H9 (cell line): ENCODE results near the gene CIT. TPM values are rescaled to one million over a fixed set of nuclear protein-coding genes. Genes with fewer than 3 reads are reported as not detected.

ENCODE experiments used
- DNase-seq: peaks from one replicate; pipeline ENCODE4 v3.0.0-alpha.2; 2017
- H2AFZ ChIP-seq: one replicate; pipeline ENCODE4 v1.6.1; 2013; ENCODE audit warnings: mild to moderate bottlenecking, low read length, control low read depth, moderate library complexity
- H2AK5ac ChIP-seq: 2 replicates; pipeline ENCODE4 v1.6.1; 2013; ENCODE audit warnings: low read length, control low read depth, mixed read lengths; ENCODE audit not compliant: insufficient read length
- H2BK120ac ChIP-seq: one replicate; pipeline ENCODE4 v1.6.1; 2013; ENCODE audit warnings: low read depth, mild to moderate bottlenecking, low read length, control low read depth, inconsistent platforms; ENCODE audit not compliant: poor library complexity, severe bottlenecking
- H2BK12ac ChIP-seq: 2 replicates; pipeline ENCODE4 v1.6.1; 2013; ENCODE audit warnings: low read length, control low read depth, mixed read lengths, low read depth; ENCODE audit not compliant: insufficient read length
- H2BK15ac ChIP-seq: 2 replicates; pipeline ENCODE4 v1.6.1; 2013; ENCODE audit warnings: low read depth, low read length, control low read depth
- H2BK20ac ChIP-seq: one replicate; pipeline ENCODE4 v1.6.1; 2013; ENCODE audit warnings: low read depth, mild to moderate bottlenecking, low read length, control low read depth, inconsistent platforms; ENCODE audit not compliant: poor library complexity, severe bottlenecking
- H2BK5ac ChIP-seq: 2 replicates; pipeline ENCODE4 v1.6.1; 2013; ENCODE audit warnings: low read length, control low read depth, mixed read lengths; ENCODE audit not compliant: insufficient read length
- H3K14ac ChIP-seq: 2 replicates; pipeline ENCODE4 v1.6.1; 2013; ENCODE audit warnings: low read length, control low read depth; ENCODE audit not compliant: insufficient read depth
- H3K18ac ChIP-seq: 2 replicates; pipeline ENCODE4 v1.6.1; 2013; ENCODE audit warnings: low read depth, mild to moderate bottlenecking, mixed read lengths, low read length, control low read depth; ENCODE audit not compliant: insufficient read length
- H3K23ac ChIP-seq: 2 replicates; pipeline ENCODE4 v1.6.1; 2013; ENCODE audit warnings: low read length, control low read depth, mixed read lengths, low read depth; ENCODE audit not compliant: insufficient read length
- H3K23me2 ChIP-seq: 2 replicates; pipeline ENCODE4 v1.6.1; 2013; ENCODE audit warnings: low read depth, mild to moderate bottlenecking, mixed read lengths, low read length, control low read depth; ENCODE audit not compliant: insufficient read length, poor library complexity, severe bottlenecking
- H3K27ac ChIP-seq: 2 replicates; pipeline ENCODE4 v1.5.1; 2013; ENCODE audit warnings: low read length, control low read depth, mixed read lengths, low read depth; ENCODE audit not compliant: insufficient read length
- H3K27me3 ChIP-seq: 2 replicates; pipeline ENCODE4 v1.6.1; 2013; ENCODE audit warnings: low read length, control low read depth, inconsistent platforms; ENCODE audit not compliant: insufficient read depth
- H3K4ac ChIP-seq: 2 replicates; pipeline ENCODE4 v1.6.1; 2013; ENCODE audit warnings: low read depth, mild to moderate bottlenecking, control low read depth, inconsistent platforms, low read length, moderate library complexity
- H3K4me1 ChIP-seq: 2 replicates; pipeline ENCODE4 v1.6.1; 2013; ENCODE audit warnings: low read length, control low read depth, inconsistent platforms; ENCODE audit not compliant: insufficient read depth
- H3K4me2 ChIP-seq: 2 replicates; pipeline ENCODE4 v1.6.1; 2013; ENCODE audit warnings: low read length, control low read depth, mixed read lengths; ENCODE audit not compliant: insufficient read length, insufficient read depth
- H3K56ac ChIP-seq: 2 replicates; pipeline ENCODE4 v1.6.1; 2013; ENCODE audit warnings: low read depth, mild to moderate bottlenecking, mixed read lengths, low read length, control low read depth; ENCODE audit not compliant: insufficient read length
- H3K79me1 ChIP-seq: 2 replicates; pipeline ENCODE4 v1.6.1; 2013; ENCODE audit warnings: low read depth, mild to moderate bottlenecking, moderate library complexity, low read length, control low read depth, inconsistent platforms; ENCODE audit not compliant: insufficient read depth, poor library complexity, severe bottlenecking
- H3K79me2 ChIP-seq: 2 replicates; pipeline ENCODE4 v1.6.1; 2013; ENCODE audit warnings: low read length, control low read depth, inconsistent platforms; ENCODE audit not compliant: insufficient read depth
- H3K9ac ChIP-seq: 2 replicates; pipeline ENCODE4 v1.6.1; 2013; ENCODE audit warnings: low read length, control low read depth, mixed read lengths; ENCODE audit not compliant: insufficient read length; ENCODE audit errors: extremely low read depth
- H3K9me3 ChIP-seq: one replicate; pipeline ENCODE4 v1.6.1; 2013; ENCODE audit warnings: low read depth, low read length, inconsistent platforms; ENCODE audit not compliant: control insufficient read depth
- H3T11ph ChIP-seq: one replicate; pipeline ENCODE4 v1.6.1; 2013; ENCODE audit warnings: mild to moderate bottlenecking, low read length, control low read depth, inconsistent platforms
- H4K20me1 ChIP-seq: one replicate; pipeline ENCODE4 v1.6.1; 2013; ENCODE audit not compliant: control insufficient read depth, insufficient read length, insufficient read depth
- H4K5ac ChIP-seq: 2 replicates; pipeline ENCODE4 v1.6.1; 2013; ENCODE audit warnings: low read depth, mild to moderate bottlenecking, mixed read lengths, low read length, control low read depth; ENCODE audit not compliant: insufficient read length
- H4K8ac ChIP-seq: replicated peaks from 2 replicates; pipeline ENCODE4 v1.6.1; 2013; ENCODE audit warnings: low read length, control low read depth, mixed read lengths, low read depth; ENCODE audit not compliant: insufficient read length
- H4K91ac ChIP-seq: 2 replicates; pipeline ENCODE4 v1.6.1; 2013; ENCODE audit warnings: low read depth, mild to moderate bottlenecking, moderate library complexity, mixed read lengths, low read length, control low read depth; ENCODE audit not compliant: insufficient read length
- H3K27ac Mint-ChIP-seq, 3 experiments: 2 replicates in 2 of 3; 3 replicates in 1 of 3; pipeline ENCODE4 v1.8.0; 2020 to 2021; ENCODE audit warnings: mixed read lengths in 3 of 3, mild to moderate bottlenecking in 1 of 3, moderate library complexity in 1 of 3
- H3K27me3 Mint-ChIP-seq: 2 replicates; pipeline ENCODE4 v1.8.0; 2021; ENCODE audit warnings: low read depth, mild to moderate bottlenecking, moderate library complexity, mixed read lengths
- H3K36me3 Mint-ChIP-seq, 3 experiments: 2 replicates in 2 of 3; 3 replicates in 1 of 3; pipeline ENCODE4 v1.8.0; 2020 to 2021; ENCODE audit warnings: low read depth in 3 of 3, mixed read lengths in 3 of 3; ENCODE audit not compliant: insufficient read depth in 1 of 3
- H3K4me1 Mint-ChIP-seq, 2 experiments: 2 replicates each; pipeline ENCODE4 v1.8.0; 2020; ENCODE audit warnings: mixed read lengths in 2 of 2
- H3K4me3 Mint-ChIP-seq, 2 experiments: 2 replicates in 1 of 2; 3 replicates in 1 of 2; pipeline ENCODE4 v1.8.0; 2020 to 2021; ENCODE audit warnings: mild to moderate bottlenecking in 2 of 2, mixed read lengths in 2 of 2, moderate library complexity in 1 of 2
- H3K9me3 Mint-ChIP-seq, 2 experiments: 2 replicates in 1 of 2; 3 replicates in 1 of 2; pipeline ENCODE4 v1.8.0; 2020; ENCODE audit warnings: mild to moderate bottlenecking in 2 of 2, mixed read lengths in 2 of 2, moderate library complexity in 1 of 2
- CTCF ChIP-seq: fragments of 200-600 bp; sonication (generic); conservative IDR thresholded peaks from 3 replicates; pipeline ENCODE4 v1.8.0; 2021; ENCODE audit warnings: antibody characterized with exemption, mild to moderate bottlenecking
- WGBS: extraction: QIAGEN DNeasy Blood & Tissue Kit; methylation state at CpG from one replicate; pipeline ENCODE4 v1.1.7; 2013; ENCODE audit warnings: missing lambda C conversion rate, low lambda C conversion rate, mixed read lengths; ENCODE audit not compliant: insufficient read length; ENCODE audit errors: extremely low coverage; 5-methylcytosine and 5-hydroxymethylcytosine counted together
- total RNA-seq: library from RNA; stranded (reverse); gene quantifications from 2 replicates; pipeline ENCODE4 v1.2.1, GENCODE V29; 2021

CIT gene
- total RNA-seq, 1 experiment from 2014 or later, result 55.3 TPM

DNA sequence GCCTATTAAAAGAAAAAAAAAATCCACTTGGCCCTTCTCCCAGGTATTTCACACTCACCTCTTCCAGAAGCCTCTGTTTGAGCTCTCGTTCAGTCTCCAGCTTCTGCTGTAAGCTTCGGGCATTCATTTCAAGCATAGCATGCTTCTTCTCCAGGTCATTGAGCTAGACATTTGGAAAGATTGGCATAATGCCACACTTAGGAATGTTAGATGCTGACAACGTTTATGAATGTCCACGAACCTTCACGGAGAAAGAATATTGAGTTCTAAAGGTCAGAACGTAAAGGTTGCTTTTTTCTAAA is 148.7 kb downstream of the CIT start:
- H3K36me3 Mint-ChIP-seq, result peaks cover 6 to 51% (median 37%) of the 10 kb centered on the region in 3 experiments; a peak in 6 of 7 replicates
- Histone ChIP-seq H3K79me2 (no peaks in the 10 kb centered on the region), H3K9ac (no peak overlapping the region), H2BK5ac (no peak overlapping the region), H3K4me1 (no peaks in the 10 kb centered on the region), H3K56ac (no peak overlapping the region), H3K23me2 (no peaks in the 10 kb centered on the region), H4K8ac (no peak overlapping the region), H3K23ac (no peak overlapping the region), H4K20me1 (no peaks in the 10 kb centered on the region), H2BK20ac (no peak overlapping the region), H2AK5ac (no peak overlapping the region), H3K14ac (no peak overlapping the region), H3K4ac (no peak overlapping the region), H3K27ac (no peak overlapping the region), H4K5ac (no peak overlapping the region), H2BK120ac (no peak overlapping the region), H4K91ac (no peak overlapping the region), H3T11ph (no peak overlapping the region), H3K4me2 (no peak overlapping the region), H3K27me3 (no peaks in the 10 kb centered on the region), H3K9me3 (no peaks in the 10 kb centered on the region), H2AFZ (no peak overlapping the region), H2BK15ac (no peak overlapping the region), H3K18ac (no peak overlapping the region), H2BK12ac (no peak overlapping the region), H3K79me1 (no peaks in the 10 kb centered on the region)
- WGBS, result no CpG with 5 or more reads among the region's 6 CpGs
- no peak for DNase-seq
- no peaks in the 10 kb centered on the region for H3K4me1 Mint-ChIP-seq
- no peaks in the 10 kb centered on the region for H3K27me3 Mint-ChIP-seq
- no peak for TF ChIP-seq CTCF
- no peak overlapping the region for H3K27ac Mint-ChIP-seq
- H3K4me3 Mint-ChIP-seq, result no peak overlapping the region
- H3K9me3 Mint-ChIP-seq, result no peaks in the 10 kb centered on the region
